ENCODE results near the gene IGF1R.

Gene IGF1R

GRCh38 chr15:98648654-98649471, 524 bp downstream of the IGF1R start:
- DNase-seq: no peak

GRCh38 chr15:98649472-98650416, 1.4 kb downstream of the IGF1R start:
- DNase-seq: no peak

GRCh38 chr15:98650417-98651035, 2.2 kb downstream of the IGF1R start:
- no peak for DNase-seq

- DNase-seq: no peak
Measured at GRCh38 chr15:98651036-98651481, 2.7 kb downstream of the IGF1R start.

GRCh38 chr15:98651581-98652220, 3.4 kb downstream of the IGF1R start:
- DNase-seq: no peak

- DNase-seq: no peak
Measured at GRCh38 chr15:98653686-98654085, 5.3 kb downstream of the IGF1R start.

- no peak for DNase-seq
Measured at GRCh38 chr15:98654790-98655360, 6.5 kb downstream of the IGF1R start.

- no peak for DNase-seq
Measured at GRCh38 chr15:98655732-98656131, 7.4 kb downstream of the IGF1R start.

- no peak for DNase-seq
Measured at GRCh38 chr15:98657721-98658120, 9.4 kb downstream of the IGF1R start.

GRCh38 chr15:98658831-98659699, 10.7 kb downstream of the IGF1R start:
- peak in 1 of 2 experiments; percentile 14 for DNase-seq

GRCh38 chr15:98660055-98660454, 11.7 kb downstream of the IGF1R start:
- no peak for DNase-seq

GRCh38 chr15:98663045-98663444, 14.7 kb downstream of the IGF1R start:
- no peak for DNase-seq

GRCh38 chr15:98663606-98664005, 15.3 kb downstream of the IGF1R start:
- no peak for DNase-seq

- DNase-seq: no peak
Measured at GRCh38 chr15:98666441-98666840, 18.1 kb downstream of the IGF1R start.

GRCh38 chr15:98666841-98667240, 18.5 kb downstream of the IGF1R start:
- no peak for DNase-seq

- no peak for DNase-seq
Measured at GRCh38 chr15:98667521-98668179, 19.3 kb downstream of the IGF1R start.

GRCh38 chr15:98668566-98669308, 20.4 kb downstream of the IGF1R start:
- no peak for DNase-seq

- no peak for DNase-seq
Measured at GRCh38 chr15:98669638-98670037, 21.3 kb downstream of the IGF1R start.

- no peak for DNase-seq
Measured at GRCh38 chr15:98671060-98672008, 23.0 kb downstream of the IGF1R start.
